ENCODE results near the gene SPPL2A. TPM values are rescaled to one million over a fixed set of nuclear protein-coding genes. Genes with fewer than 3 reads are reported as not detected.
A peak's percentile ranks its signal among the peaks of the same experiment; 100 is the strongest.

SPPL2A gene
- total and polyA plus RNA-seq, 2 of the 13 experiments (the other 11 are each of a cell fraction or from before 2014, with no cell fraction given), result 80.5 to 105 TPM

DNA sequence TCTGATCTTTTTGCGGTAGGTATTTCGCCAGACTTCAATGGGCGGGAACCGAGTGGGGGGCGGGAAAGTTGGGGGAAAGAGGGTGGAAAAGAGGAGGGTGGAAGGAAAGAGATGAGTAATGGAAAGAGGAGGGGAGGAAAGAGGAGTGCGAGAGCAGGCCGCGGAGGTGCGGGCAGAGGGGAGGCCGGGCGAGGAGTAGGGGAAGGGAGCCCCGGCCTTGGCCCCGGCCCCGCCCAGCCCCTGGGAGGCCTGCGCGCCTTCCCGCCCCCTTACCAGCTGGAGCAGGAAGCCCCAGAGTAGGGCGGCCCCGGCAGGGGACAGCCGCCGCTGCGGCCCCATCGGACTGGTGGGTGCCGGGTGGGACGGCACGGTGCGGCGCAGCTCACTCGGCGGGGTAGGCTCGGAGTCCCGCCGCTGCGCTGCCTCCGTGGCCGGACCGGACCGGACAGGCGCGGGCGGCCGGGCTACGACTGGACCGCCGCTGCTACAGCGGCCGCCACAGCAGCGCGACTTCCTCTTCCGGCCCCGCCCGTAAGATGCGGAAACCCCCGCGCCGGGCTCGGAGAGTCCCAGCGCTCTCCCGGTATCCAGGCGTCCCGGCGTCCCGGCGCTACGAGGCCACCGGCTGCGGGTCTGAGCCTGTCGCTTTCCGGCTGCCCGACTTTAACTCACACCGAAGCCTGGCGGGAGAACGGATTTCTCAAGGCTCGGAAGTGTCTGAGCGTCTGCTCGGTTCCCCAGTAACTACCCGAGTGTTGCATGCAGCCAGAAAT is at the start of gene SPPL2A (continued):
- peak; percentile 44 for TF ChIP-seq ZNF781 (CRISPR knock-in tag; IDR thresholded peaks at IDR 0.05; ENCODE audit: borderline replicate concordance, not compliant biosample characterization)
- TF ChIP-seq, protein P1, sequence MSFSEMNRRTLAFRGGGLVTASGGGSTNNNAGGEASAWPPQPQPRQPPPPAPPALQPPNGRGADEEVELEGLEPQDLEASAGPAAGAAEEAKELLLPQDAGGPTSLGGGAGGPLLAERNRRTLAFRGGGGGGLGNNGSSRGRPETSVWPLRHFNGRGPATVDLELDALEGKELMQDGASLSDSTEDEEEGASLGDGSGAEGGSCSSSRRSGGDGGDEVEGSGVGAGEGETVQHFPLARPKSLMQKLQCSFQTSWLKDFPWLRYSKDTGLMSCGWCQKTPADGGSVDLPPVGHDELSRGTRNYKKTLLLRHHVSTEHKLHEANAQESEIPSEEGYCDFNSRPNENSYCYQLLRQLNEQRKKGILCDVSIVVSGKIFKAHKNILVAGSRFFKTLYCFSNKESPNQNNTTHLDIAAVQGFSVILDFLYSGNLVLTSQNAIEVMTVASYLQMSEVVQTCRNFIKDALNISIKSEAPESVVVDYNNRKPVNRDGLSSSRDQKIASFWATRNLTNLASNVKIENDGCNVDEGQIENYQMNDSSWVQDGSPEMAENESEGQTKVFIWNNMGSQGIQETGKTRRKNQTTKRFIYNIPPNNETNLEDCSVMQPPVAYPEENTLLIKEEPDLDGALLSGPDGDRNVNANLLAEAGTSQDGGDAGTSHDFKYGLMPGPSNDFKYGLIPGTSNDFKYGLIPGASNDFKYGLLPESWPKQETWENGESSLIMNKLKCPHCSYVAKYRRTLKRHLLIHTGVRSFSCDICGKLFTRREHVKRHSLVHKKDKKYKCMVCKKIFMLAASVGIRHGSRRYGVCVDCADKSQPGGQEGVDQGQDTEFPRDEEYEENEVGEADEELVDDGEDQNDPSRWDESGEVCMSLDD (CRISPR knock-in tag; IDR thresholded peaks at IDR 0.05; ENCODE audit: borderline replicate concordance), result 0 out of 2 replicates have a peak, but pooled peaks have one; percentile 56
- TF ChIP-seq HOXA3 (CRISPR knock-in tag; IDR thresholded peaks at IDR 0.05), result peak; percentile 75
- TF ChIP-seq, protein P2, sequence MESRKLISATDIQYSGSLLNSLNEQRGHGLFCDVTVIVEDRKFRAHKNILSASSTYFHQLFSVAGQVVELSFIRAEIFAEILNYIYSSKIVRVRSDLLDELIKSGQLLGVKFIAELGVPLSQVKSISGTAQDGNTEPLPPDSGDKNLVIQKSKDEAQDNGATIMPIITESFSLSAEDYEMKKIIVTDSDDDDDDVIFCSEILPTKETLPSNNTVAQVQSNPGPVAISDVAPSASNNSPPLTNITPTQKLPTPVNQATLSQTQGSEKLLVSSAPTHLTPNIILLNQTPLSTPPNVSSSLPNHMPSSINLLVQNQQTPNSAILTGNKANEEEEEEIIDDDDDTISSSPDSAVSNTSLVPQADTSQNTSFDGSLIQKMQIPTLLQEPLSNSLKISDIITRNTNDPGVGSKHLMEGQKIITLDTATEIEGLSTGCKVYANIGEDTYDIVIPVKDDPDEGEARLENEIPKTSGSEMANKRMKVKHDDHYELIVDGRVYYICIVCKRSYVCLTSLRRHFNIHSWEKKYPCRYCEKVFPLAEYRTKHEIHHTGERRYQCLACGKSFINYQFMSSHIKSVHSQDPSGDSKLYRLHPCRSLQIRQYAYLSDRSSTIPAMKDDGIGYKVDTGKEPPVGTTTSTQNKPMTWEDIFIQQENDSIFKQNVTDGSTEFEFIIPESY (CRISPR knock-in tag; IDR thresholded peaks at IDR 0.05), result 0 out of 2 replicates have a peak, but pooled peaks have one; percentile 24
- peak; percentile 88 for TF ChIP-seq PHF8 (CRISPR knock-in tag; IDR thresholded peaks at IDR 0.05)
- TF ChIP-seq MAZ (IDR thresholded peaks at IDR 0.05; ENCODE audit: borderline replicate concordance, low read depth, low read length), result 0 out of 2 replicates have a peak, but pooled peaks have one; percentile 48
- peak; percentile 90 for TF ChIP-seq MAZ (CRISPR knock-in tag; IDR thresholded peaks at IDR 0.05; ENCODE audit: low read depth)
- TF ChIP-seq NONO (IDR thresholded peaks at IDR 0.05), result no peak
- peak; percentile 66 for TF ChIP-seq NONO (CRISPR knock-in tag; conservative IDR thresholded peaks at IDR 0.05)
- peak; percentile 91 for TF ChIP-seq ZNF746 (CRISPR knock-in tag; IDR thresholded peaks at IDR 0.05)
- peak; percentile 78 for TF ChIP-seq HDAC1 (CRISPR knock-in tag; IDR thresholded peaks at IDR 0.05)
- no peak for TF ChIP-seq SP1 (IDR thresholded peaks at IDR 0.05)
- TF ChIP-seq SP1 (CRISPR knock-in tag; IDR thresholded peaks at IDR 0.05), result peak; percentile 74
- no peak for TF ChIP-seq GLI4 (CRISPR knock-in tag; IDR thresholded peaks at IDR 0.05; ENCODE audit: borderline replicate concordance)
- 0 out of 2 replicates have a peak, but pooled peaks have one; percentile 68 for TF ChIP-seq SAFB2 (CRISPR knock-in tag; IDR thresholded peaks at IDR 0.05; ENCODE audit: borderline replicate concordance, low read depth)
- TF ChIP-seq, protein P3, sequence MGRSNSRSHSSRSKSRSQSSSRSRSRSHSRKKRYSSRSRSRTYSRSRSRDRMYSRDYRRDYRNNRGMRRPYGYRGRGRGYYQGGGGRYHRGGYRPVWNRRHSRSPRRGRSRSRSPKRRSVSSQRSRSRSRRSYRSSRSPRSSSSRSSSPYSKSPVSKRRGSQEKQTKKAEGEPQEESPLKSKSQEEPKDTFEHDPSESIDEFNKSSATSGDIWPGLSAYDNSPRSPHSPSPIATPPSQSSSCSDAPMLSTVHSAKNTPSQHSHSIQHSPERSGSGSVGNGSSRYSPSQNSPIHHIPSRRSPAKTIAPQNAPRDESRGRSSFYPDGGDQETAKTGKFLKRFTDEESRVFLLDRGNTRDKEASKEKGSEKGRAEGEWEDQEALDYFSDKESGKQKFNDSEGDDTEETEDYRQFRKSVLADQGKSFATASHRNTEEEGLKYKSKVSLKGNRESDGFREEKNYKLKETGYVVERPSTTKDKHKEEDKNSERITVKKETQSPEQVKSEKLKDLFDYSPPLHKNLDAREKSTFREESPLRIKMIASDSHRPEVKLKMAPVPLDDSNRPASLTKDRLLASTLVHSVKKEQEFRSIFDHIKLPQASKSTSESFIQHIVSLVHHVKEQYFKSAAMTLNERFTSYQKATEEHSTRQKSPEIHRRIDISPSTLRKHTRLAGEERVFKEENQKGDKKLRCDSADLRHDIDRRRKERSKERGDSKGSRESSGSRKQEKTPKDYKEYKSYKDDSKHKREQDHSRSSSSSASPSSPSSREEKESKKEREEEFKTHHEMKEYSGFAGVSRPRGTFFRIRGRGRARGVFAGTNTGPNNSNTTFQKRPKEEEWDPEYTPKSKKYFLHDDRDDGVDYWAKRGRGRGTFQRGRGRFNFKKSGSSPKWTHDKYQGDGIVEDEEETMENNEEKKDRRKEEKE (IDR thresholded peaks at IDR 0.05), result no peak
- TF ChIP-seq ZNF501 (CRISPR knock-in tag; IDR thresholded peaks at IDR 0.05), result peak; percentile 44; the same call in 1 of the 2 replicates
- no peak for TF ChIP-seq TEAD2 (CRISPR knock-in tag; IDR thresholded peaks at IDR 0.05)
- TF ChIP-seq FOSL2 (CRISPR knock-in tag; IDR thresholded peaks at IDR 0.05), result peak; percentile 67
- TF ChIP-seq, protein P4, sequence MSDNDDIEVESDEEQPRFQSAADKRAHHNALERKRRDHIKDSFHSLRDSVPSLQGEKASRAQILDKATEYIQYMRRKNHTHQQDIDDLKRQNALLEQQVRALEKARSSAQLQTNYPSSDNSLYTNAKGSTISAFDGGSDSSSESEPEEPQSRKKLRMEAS (IDR thresholded peaks at IDR 0.05), result peak; percentile 75
- peak; percentile 51; the same call in 1 of the 2 replicates for TF ChIP-seq ZNF777 (CRISPR knock-in tag; IDR thresholded peaks at IDR 0.05)
- TF ChIP-seq MIXL1 (CRISPR knock-in tag; IDR thresholded peaks at IDR 0.05), result 0 out of 2 replicates have a peak, but pooled peaks have one; percentile 4
- 0 out of 2 replicates have a peak, but pooled peaks have one; percentile 36 for TF ChIP-seq HNRNPL (IDR thresholded peaks at IDR 0.05; ENCODE audit: low read depth, low read length)

All from HepG2 (cell line).